Tibial artery (tissue), 4 donors: ENCODE data around the gene NPC2.

ENCODE experiments used
- DNase-seq, 2 donors: peaks; one replicate each; pipeline ENCODE4 v3.0.0-alpha.2; 2019
- H3K27ac ChIP-seq, 2 donors: fragments of 200-600 bp; sonication (generic) in 1 of 2; 1 replicate in 1 of 2; 2 replicates in 1 of 2; pipeline ENCODE4 v1.5.1; 2018 to 2019; ENCODE audit warnings: mild to moderate bottlenecking in 1 of 2
- H3K27me3 ChIP-seq, 2 donors: fragments of 200-600 bp; sonication (generic) in 1 of 2; one replicate each; pipeline versions ENCODE4 v1.5.1 to v1.6.0; 2016 to 2019
- H3K36me3 ChIP-seq, 3 donors: fragments of 200-600 bp; sonication (generic) in 2 of 3; one replicate each; pipeline ENCODE4 v1.5.1; 2016 to 2019; ENCODE audit warnings: mild to moderate bottlenecking in 2 of 3
- H3K4me1 ChIP-seq, 4 donors: fragments of 200-600 bp; sonication (generic) in 2 of 4; 1 replicate in 3 of 4; 2 replicates in 1 of 4; pipeline ENCODE4 v1.5.1; 2016 to 2019
- H3K4me3 ChIP-seq, 2 donors: fragments of 200-600 bp; sonication (generic) in 1 of 2; 1 replicate in 1 of 2; 2 replicates in 1 of 2; pipeline ENCODE4 v1.5.1; 2018 to 2019; ENCODE audit warnings: mild to moderate bottlenecking in 2 of 2
- H3K9me3 ChIP-seq, 3 donors: fragments of 200-600 bp; sonication (generic) in 1 of 3; one replicate each; pipeline ENCODE4 v1.5.1; 2016 to 2019
- intact Hi-C: fragments of 100-400 bp; cut with DNase I; formaldehyde crosslinking; loops from one replicate; pipeline ENCODE4 v1.15.0; 2023; ENCODE audit warnings: low total_unique reads
- TF ChIP-seq, protein P1 (sequence below), 2 experiments: fragments of 200-600 bp in 1 of 2; fragments of 450-650 bp in 1 of 2; IDR thresholded peaks; one replicate each; pipeline ENCODE4 v1.5.1; 2017 to 2019; ENCODE audit warnings: antibody characterized with exemption in 2 of 2, mild to moderate bottlenecking in 1 of 2, moderate library complexity in 1 of 2

The NPC2 gene

GRCh38 chr14:74524812-74525135 lies 31.7 kb upstream of the NPC2 start:
- Histone ChIP-seq H3K27ac (peak overlapping the region; percentile 36 to 43), H3K9me3 (no peaks in the 10 kb centered on the region), H3K4me1 (peaks cover 0 to 35% (median 3%) of the 10 kb centered on the region in 4 donors), H3K27me3 (no peaks in the 10 kb centered on the region), H3K36me3 (peaks cover 14 to 86% (median 59%) of the 10 kb centered on the region in 3 donors), H3K4me3 (no peak overlapping the region)
- no peak for DNase-seq
- intact Hi-C loops = no loop called here
- TF ChIP-seq, protein P1, sequence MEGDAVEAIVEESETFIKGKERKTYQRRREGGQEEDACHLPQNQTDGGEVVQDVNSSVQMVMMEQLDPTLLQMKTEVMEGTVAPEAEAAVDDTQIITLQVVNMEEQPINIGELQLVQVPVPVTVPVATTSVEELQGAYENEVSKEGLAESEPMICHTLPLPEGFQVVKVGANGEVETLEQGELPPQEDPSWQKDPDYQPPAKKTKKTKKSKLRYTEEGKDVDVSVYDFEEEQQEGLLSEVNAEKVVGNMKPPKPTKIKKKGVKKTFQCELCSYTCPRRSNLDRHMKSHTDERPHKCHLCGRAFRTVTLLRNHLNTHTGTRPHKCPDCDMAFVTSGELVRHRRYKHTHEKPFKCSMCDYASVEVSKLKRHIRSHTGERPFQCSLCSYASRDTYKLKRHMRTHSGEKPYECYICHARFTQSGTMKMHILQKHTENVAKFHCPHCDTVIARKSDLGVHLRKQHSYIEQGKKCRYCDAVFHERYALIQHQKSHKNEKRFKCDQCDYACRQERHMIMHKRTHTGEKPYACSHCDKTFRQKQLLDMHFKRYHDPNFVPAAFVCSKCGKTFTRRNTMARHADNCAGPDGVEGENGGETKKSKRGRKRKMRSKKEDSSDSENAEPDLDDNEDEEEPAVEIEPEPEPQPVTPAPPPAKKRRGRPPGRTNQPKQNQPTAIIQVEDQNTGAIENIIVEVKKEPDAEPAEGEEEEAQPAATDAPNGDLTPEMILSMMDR (IDR thresholded peaks at IDR 0.05) = no peak

GRCh38 chr14:74524076-74524811 lies 31.1 kb upstream of the NPC2 start:
- H3K36me3 ChIP-seq = peaks cover 14 to 83% (median 61%) of the 10 kb centered on the region in 3 donors
- DNase-seq = no peak
- intact Hi-C loops = no loop called here
- H3K4me1 ChIP-seq = peaks cover 0 to 35% (median 3%) of the 10 kb centered on the region in 4 donors
- H3K4me3 ChIP-seq = no peak overlapping the region
- H3K9me3 ChIP-seq = no peaks in the 10 kb centered on the region
- H3K27ac ChIP-seq = peak overlapping the region; percentile 36 to 43
- no peaks in the 10 kb centered on the region for H3K27me3 ChIP-seq
- TF ChIP-seq, protein P1 (IDR thresholded peaks at IDR 0.05) = no peak

DNA sequence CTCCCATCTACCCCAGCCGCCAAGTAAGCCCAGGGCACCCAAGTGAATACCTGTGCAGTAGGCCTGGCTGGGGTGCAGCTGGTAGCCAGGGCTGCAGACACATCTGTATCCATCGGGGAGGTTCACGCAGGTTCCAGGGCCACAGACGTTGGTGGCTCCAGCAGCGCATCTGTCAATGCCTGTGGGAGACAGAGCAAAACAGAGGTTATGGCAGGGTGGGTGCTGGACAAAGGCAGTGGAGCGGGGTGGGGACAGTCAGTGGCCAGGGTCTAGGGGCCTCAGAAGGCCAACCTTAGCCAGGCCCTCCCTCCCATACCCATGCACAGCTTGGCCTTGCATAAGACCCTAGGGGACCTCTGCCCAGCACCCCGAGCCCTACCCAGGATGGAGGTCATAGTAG lies 29.6 kb upstream of the NPC2 start:
- Histone ChIP-seq H3K36me3 (peaks cover 20 to 68% (median 49%) of the 10 kb centered on the region in 3 donors), H3K27ac (no peak overlapping the region), H3K27me3 (no peaks in the 10 kb centered on the region), H3K4me3 (no peak overlapping the region), H3K9me3 (no peaks in the 10 kb centered on the region), H3K4me1 (peaks cover 0 to 27% (median 3%) of the 10 kb centered on the region in 4 donors)
- TF ChIP-seq, protein P1 (IDR thresholded peaks at IDR 0.05) = no peak
- intact Hi-C loops = no loop called here
- no peak for DNase-seq

DNA sequence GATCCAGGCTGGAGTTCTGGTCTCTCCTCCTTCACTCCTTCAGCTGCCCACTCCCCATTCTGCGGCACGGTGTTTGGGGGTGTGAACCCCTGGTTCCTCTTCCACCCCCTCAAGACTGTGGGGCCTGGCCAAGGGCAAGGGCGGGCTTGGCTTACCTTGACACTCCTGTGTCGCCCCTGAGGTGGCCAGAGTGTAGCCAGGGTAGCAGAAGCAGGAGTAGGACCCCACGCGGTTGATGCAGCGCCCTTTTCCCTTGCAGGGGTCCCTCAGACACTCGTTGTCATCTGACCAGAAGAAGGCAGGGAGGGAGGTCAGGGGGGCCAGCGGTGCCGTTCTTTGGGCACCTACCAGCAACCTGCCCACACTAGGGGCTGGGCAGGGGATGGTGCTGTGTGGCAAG lies 28.7 kb upstream of the NPC2 start:
- no peak for DNase-seq
- H3K4me3 ChIP-seq = no peak overlapping the region
- no peak overlapping the region for H3K27ac ChIP-seq
- peaks cover 0 to 27% (median 3%) of the 10 kb centered on the region in 4 donors for H3K4me1 ChIP-seq
- no peaks in the 10 kb centered on the region for H3K27me3 ChIP-seq
- TF ChIP-seq, protein P1 (IDR thresholded peaks at IDR 0.05) = no peak
- H3K9me3 ChIP-seq = no peaks in the 10 kb centered on the region
- H3K36me3 ChIP-seq = peaks cover 23 to 68% (median 50%) of the 10 kb centered on the region in 3 donors
- intact Hi-C loops = no loop called here

DNA sequence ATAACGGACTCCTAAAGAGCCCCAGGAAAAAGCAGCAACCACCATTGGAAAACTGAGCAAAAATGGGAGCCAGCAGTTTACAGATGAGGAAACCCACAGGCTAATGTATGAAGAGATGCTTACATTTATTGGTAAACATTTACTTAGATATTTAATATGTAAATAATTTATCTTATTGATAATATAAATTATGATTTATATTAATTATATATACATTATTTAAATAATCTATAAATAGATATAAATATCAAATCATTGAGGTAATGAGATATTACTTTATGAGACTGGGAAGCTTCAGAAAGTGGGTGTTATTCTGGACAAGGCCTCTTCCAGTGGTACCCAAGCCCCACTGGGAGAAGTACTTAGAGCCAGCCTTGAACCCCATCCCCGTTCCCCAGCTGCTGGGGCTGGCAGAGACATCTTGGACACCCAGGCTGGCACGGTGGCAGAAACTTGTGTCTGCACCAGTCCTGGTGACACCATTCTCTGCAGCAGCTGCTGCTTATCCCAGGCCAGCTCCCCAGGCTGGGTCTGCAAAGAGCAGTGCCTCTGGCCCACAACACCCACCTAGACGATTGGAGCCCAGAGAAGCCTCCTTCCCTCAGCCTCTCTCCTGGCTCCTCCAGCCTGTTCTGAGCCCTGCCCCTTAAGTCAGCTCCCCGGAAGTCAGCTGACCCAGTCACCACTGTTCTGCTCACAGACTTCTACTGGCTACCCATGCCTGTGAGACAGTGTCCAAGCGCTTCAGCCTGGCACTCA lies 26.4 kb upstream of the NPC2 start:
- no peak overlapping the region for H3K27ac ChIP-seq

More for the DNA sequence above, 26.4 kb upstream of the NPC2 start:
- no peak overlapping the region for H3K4me3 ChIP-seq
- peak in 1 of 2 donors; percentile 55 for DNase-seq
- peaks cover 33 to 66% (median 53%) of the 10 kb centered on the region in 3 donors for H3K36me3 ChIP-seq
- H3K9me3 ChIP-seq = no peaks in the 10 kb centered on the region
- H3K4me1 ChIP-seq = peaks cover 0 to 13% (median 0%) of the 10 kb centered on the region in 4 donors
- intact Hi-C loops = no loop called here
- no peaks in the 10 kb centered on the region for H3K27me3 ChIP-seq
- TF ChIP-seq, protein P1 (IDR thresholded peaks at IDR 0.05) = no peak
